H9 (cell line): ENCODE measurements around the gene PLCH2. TPM values are rescaled to one million over a fixed set of nuclear protein-coding genes. Genes with fewer than 3 reads are reported as not detected.

Experiments used
- DNase-seq: peaks from one replicate; pipeline ENCODE4 v3.0.0-alpha.2; 2017
- H2AFZ ChIP-seq: one replicate; pipeline ENCODE4 v1.6.1; 2013; ENCODE audit warnings: mild to moderate bottlenecking, low read length, control low read depth, moderate library complexity
- H2AK5ac ChIP-seq: 2 replicates; pipeline ENCODE4 v1.6.1; 2013; ENCODE audit warnings: low read length, control low read depth, mixed read lengths; ENCODE audit not compliant: insufficient read length
- H2BK120ac ChIP-seq: one replicate; pipeline ENCODE4 v1.6.1; 2013; ENCODE audit warnings: low read depth, mild to moderate bottlenecking, low read length, control low read depth, inconsistent platforms; ENCODE audit not compliant: poor library complexity, severe bottlenecking
- H2BK12ac ChIP-seq: 2 replicates; pipeline ENCODE4 v1.6.1; 2013; ENCODE audit warnings: low read length, control low read depth, mixed read lengths, low read depth; ENCODE audit not compliant: insufficient read length
- H2BK15ac ChIP-seq: 2 replicates; pipeline ENCODE4 v1.6.1; 2013; ENCODE audit warnings: low read depth, low read length, control low read depth
- H2BK20ac ChIP-seq: one replicate; pipeline ENCODE4 v1.6.1; 2013; ENCODE audit warnings: low read depth, mild to moderate bottlenecking, low read length, control low read depth, inconsistent platforms; ENCODE audit not compliant: poor library complexity, severe bottlenecking
- H2BK5ac ChIP-seq: 2 replicates; pipeline ENCODE4 v1.6.1; 2013; ENCODE audit warnings: low read length, control low read depth, mixed read lengths; ENCODE audit not compliant: insufficient read length
- H3K14ac ChIP-seq: 2 replicates; pipeline ENCODE4 v1.6.1; 2013; ENCODE audit warnings: low read length, control low read depth; ENCODE audit not compliant: insufficient read depth
- H3K18ac ChIP-seq: 2 replicates; pipeline ENCODE4 v1.6.1; 2013; ENCODE audit warnings: low read depth, mild to moderate bottlenecking, mixed read lengths, low read length, control low read depth; ENCODE audit not compliant: insufficient read length
- H3K23ac ChIP-seq: 2 replicates; pipeline ENCODE4 v1.6.1; 2013; ENCODE audit warnings: low read length, control low read depth, mixed read lengths, low read depth; ENCODE audit not compliant: insufficient read length
- H3K23me2 ChIP-seq: 2 replicates; pipeline ENCODE4 v1.6.1; 2013; ENCODE audit warnings: low read depth, mild to moderate bottlenecking, mixed read lengths, low read length, control low read depth; ENCODE audit not compliant: insufficient read length, poor library complexity, severe bottlenecking
- H3K27ac ChIP-seq: 2 replicates; pipeline ENCODE4 v1.5.1; 2013; ENCODE audit warnings: low read length, control low read depth, mixed read lengths, low read depth; ENCODE audit not compliant: insufficient read length
- H3K27me3 ChIP-seq: 2 replicates; pipeline ENCODE4 v1.6.1; 2013; ENCODE audit warnings: low read length, control low read depth, inconsistent platforms; ENCODE audit not compliant: insufficient read depth
- H3K4ac ChIP-seq: 2 replicates; pipeline ENCODE4 v1.6.1; 2013; ENCODE audit warnings: low read depth, mild to moderate bottlenecking, control low read depth, inconsistent platforms, low read length, moderate library complexity
- H3K4me1 ChIP-seq: 2 replicates; pipeline ENCODE4 v1.6.1; 2013; ENCODE audit warnings: low read length, control low read depth, inconsistent platforms; ENCODE audit not compliant: insufficient read depth
- H3K4me2 ChIP-seq: 2 replicates; pipeline ENCODE4 v1.6.1; 2013; ENCODE audit warnings: low read length, control low read depth, mixed read lengths; ENCODE audit not compliant: insufficient read length, insufficient read depth
- H3K56ac ChIP-seq: 2 replicates; pipeline ENCODE4 v1.6.1; 2013; ENCODE audit warnings: low read depth, mild to moderate bottlenecking, mixed read lengths, low read length, control low read depth; ENCODE audit not compliant: insufficient read length
- H3K79me1 ChIP-seq: 2 replicates; pipeline ENCODE4 v1.6.1; 2013; ENCODE audit warnings: low read depth, mild to moderate bottlenecking, moderate library complexity, low read length, control low read depth, inconsistent platforms; ENCODE audit not compliant: insufficient read depth, poor library complexity, severe bottlenecking
- H3K79me2 ChIP-seq: 2 replicates; pipeline ENCODE4 v1.6.1; 2013; ENCODE audit warnings: low read length, control low read depth, inconsistent platforms; ENCODE audit not compliant: insufficient read depth
- H3K9ac ChIP-seq: 2 replicates; pipeline ENCODE4 v1.6.1; 2013; ENCODE audit warnings: low read length, control low read depth, mixed read lengths; ENCODE audit not compliant: insufficient read length; ENCODE audit errors: extremely low read depth
- H3K9me3 ChIP-seq: one replicate; pipeline ENCODE4 v1.6.1; 2013; ENCODE audit warnings: low read depth, low read length, inconsistent platforms; ENCODE audit not compliant: control insufficient read depth
- H3T11ph ChIP-seq: one replicate; pipeline ENCODE4 v1.6.1; 2013; ENCODE audit warnings: mild to moderate bottlenecking, low read length, control low read depth, inconsistent platforms
- H4K20me1 ChIP-seq: one replicate; pipeline ENCODE4 v1.6.1; 2013; ENCODE audit not compliant: control insufficient read depth, insufficient read length, insufficient read depth
- H4K5ac ChIP-seq: 2 replicates; pipeline ENCODE4 v1.6.1; 2013; ENCODE audit warnings: low read depth, mild to moderate bottlenecking, mixed read lengths, low read length, control low read depth; ENCODE audit not compliant: insufficient read length
- H4K8ac ChIP-seq: replicated peaks from 2 replicates; pipeline ENCODE4 v1.6.1; 2013; ENCODE audit warnings: low read length, control low read depth, mixed read lengths, low read depth; ENCODE audit not compliant: insufficient read length
- H4K91ac ChIP-seq: 2 replicates; pipeline ENCODE4 v1.6.1; 2013; ENCODE audit warnings: low read depth, mild to moderate bottlenecking, moderate library complexity, mixed read lengths, low read length, control low read depth; ENCODE audit not compliant: insufficient read length
- H3K27ac Mint-ChIP-seq, 3 experiments: 2 replicates in 2 of 3; 3 replicates in 1 of 3; pipeline ENCODE4 v1.8.0; 2020 to 2021; ENCODE audit warnings: mixed read lengths in 3 of 3, mild to moderate bottlenecking in 1 of 3, moderate library complexity in 1 of 3
- H3K27me3 Mint-ChIP-seq: 2 replicates; pipeline ENCODE4 v1.8.0; 2021; ENCODE audit warnings: low read depth, mild to moderate bottlenecking, moderate library complexity, mixed read lengths
- H3K36me3 Mint-ChIP-seq, 3 experiments: 2 replicates in 2 of 3; 3 replicates in 1 of 3; pipeline ENCODE4 v1.8.0; 2020 to 2021; ENCODE audit warnings: low read depth in 3 of 3, mixed read lengths in 3 of 3; ENCODE audit not compliant: insufficient read depth in 1 of 3
- H3K4me1 Mint-ChIP-seq, 2 experiments: 2 replicates each; pipeline ENCODE4 v1.8.0; 2020; ENCODE audit warnings: mixed read lengths in 2 of 2
- H3K4me3 Mint-ChIP-seq, 2 experiments: 2 replicates in 1 of 2; 3 replicates in 1 of 2; pipeline ENCODE4 v1.8.0; 2020 to 2021; ENCODE audit warnings: mild to moderate bottlenecking in 2 of 2, mixed read lengths in 2 of 2, moderate library complexity in 1 of 2
- H3K9me3 Mint-ChIP-seq, 2 experiments: 2 replicates in 1 of 2; 3 replicates in 1 of 2; pipeline ENCODE4 v1.8.0; 2020; ENCODE audit warnings: mild to moderate bottlenecking in 2 of 2, mixed read lengths in 2 of 2, moderate library complexity in 1 of 2
- CTCF ChIP-seq: fragments of 200-600 bp; sonication (generic); conservative IDR thresholded peaks from 3 replicates; pipeline ENCODE4 v1.8.0; 2021; ENCODE audit warnings: antibody characterized with exemption, mild to moderate bottlenecking
- WGBS: extraction: QIAGEN DNeasy Blood & Tissue Kit; methylation state at CpG from one replicate; pipeline ENCODE4 v1.1.7; 2013; ENCODE audit warnings: missing lambda C conversion rate, low lambda C conversion rate, mixed read lengths; ENCODE audit not compliant: insufficient read length; ENCODE audit errors: extremely low coverage; 5-methylcytosine and 5-hydroxymethylcytosine counted together
- total RNA-seq: library from RNA; stranded (reverse); gene quantifications from 2 replicates; pipeline ENCODE4 v1.2.1, GENCODE V29; 2021

Gene PLCH2
- total RNA-seq, 1 experiment from 2014 or later, result 0.09 TPM

- Histone ChIP-seq H4K8ac (no peak overlapping the region), H3K79me2 (no peaks in the 10 kb centered on the region), H4K5ac (no peak overlapping the region), H3K9me3 (no peaks in the 10 kb centered on the region), H3K79me1 (no peaks in the 10 kb centered on the region), H2BK12ac (no peak overlapping the region), H2AK5ac (no peak overlapping the region), H3K4me2 (no peak overlapping the region), H4K20me1 (peaks cover 3% of the 10 kb centered on the region), H3K23me2 (no peaks in the 10 kb centered on the region), H3K56ac (no peak overlapping the region), H3K9ac (no peak overlapping the region), H4K91ac (no peak overlapping the region), H2BK15ac (no peak overlapping the region), H3K27me3 (peaks cover 5% of the 10 kb centered on the region; the same call in 1 of the 2 replicates), H3K4me1 (no peaks in the 10 kb centered on the region), H3K23ac (no peak overlapping the region), H2BK120ac (no peak overlapping the region), H3K18ac (no peak overlapping the region), H3K4ac (no peak overlapping the region), H3K27ac (no peak overlapping the region), H3K14ac (no peak overlapping the region), H2BK5ac (no peak overlapping the region), H2AFZ (no peak overlapping the region), H2BK20ac (no peak overlapping the region), H3T11ph (no peak overlapping the region)
- peaks cover 88% of the 10 kb centered on the region for H3K27me3 Mint-ChIP-seq
- H3K4me3 Mint-ChIP-seq, result no peak overlapping the region
- TF ChIP-seq CTCF, result no peak
- H3K27ac Mint-ChIP-seq, result no peak overlapping the region
- no peak for DNase-seq
- no peaks in the 10 kb centered on the region for H3K36me3 Mint-ChIP-seq
- peaks cover 0 to 3% of the 10 kb centered on the region in 2 experiments; a peak in 2 of 5 replicates for H3K9me3 Mint-ChIP-seq
- WGBS, result no CpG with 5 or more reads among the region's 9 CpGs
- peaks cover 10 to 26% of the 10 kb centered on the region in 2 experiments for H3K4me1 Mint-ChIP-seq
Measured at GRCh38 chr1:2537784-2538115, 61.7 kb downstream of the PLCH2 start.
